SU-DHL-6 (cell line): ENCODE results near the gene SLC66A1.

Source experiments
- EZH2phosphoT487 ChIP-seq: fragments of 200-600 bp; sonication (generic), shearing (Covaris generic); conservative IDR thresholded peaks from 2 replicates; pipeline ENCODE4 v1.6.1; 2018; ENCODE audit warnings: mild to moderate bottlenecking, antibody characterized with exemption, low read length, moderate library complexity, mixed read lengths
- TF ChIP-seq, protein P1 (sequence below): fragments of 200-600 bp; sonication (generic); IDR thresholded peaks from one replicate; pipeline ENCODE4 v1.5.1; 2017; ENCODE audit warnings: antibody characterized with exemption, mild to moderate bottlenecking, low read length, moderate library complexity; ENCODE audit not compliant: insufficient read depth, poor library complexity, severe bottlenecking

DNA sequence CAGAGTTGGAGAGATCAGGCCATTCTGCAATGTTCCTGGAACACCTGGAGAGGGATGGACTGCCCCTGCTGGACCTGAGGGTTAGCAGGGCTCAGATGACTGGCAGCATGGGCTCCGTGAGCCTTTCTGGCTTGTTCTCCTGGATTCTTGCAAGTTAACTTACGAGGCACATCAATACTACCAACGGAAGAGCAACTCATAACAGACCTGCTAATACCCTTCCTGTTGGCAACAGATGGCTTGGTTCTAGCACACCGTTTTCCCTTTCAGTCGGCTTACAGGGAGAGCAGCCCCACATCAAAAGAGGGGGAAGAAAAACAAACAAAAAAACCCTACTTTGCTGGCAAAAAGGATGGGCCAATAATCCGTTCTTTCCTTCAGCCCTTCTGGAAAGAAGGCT is 47.9 kb downstream of the SLC66A1 start:
- TF ChIP-seq, protein P1, sequence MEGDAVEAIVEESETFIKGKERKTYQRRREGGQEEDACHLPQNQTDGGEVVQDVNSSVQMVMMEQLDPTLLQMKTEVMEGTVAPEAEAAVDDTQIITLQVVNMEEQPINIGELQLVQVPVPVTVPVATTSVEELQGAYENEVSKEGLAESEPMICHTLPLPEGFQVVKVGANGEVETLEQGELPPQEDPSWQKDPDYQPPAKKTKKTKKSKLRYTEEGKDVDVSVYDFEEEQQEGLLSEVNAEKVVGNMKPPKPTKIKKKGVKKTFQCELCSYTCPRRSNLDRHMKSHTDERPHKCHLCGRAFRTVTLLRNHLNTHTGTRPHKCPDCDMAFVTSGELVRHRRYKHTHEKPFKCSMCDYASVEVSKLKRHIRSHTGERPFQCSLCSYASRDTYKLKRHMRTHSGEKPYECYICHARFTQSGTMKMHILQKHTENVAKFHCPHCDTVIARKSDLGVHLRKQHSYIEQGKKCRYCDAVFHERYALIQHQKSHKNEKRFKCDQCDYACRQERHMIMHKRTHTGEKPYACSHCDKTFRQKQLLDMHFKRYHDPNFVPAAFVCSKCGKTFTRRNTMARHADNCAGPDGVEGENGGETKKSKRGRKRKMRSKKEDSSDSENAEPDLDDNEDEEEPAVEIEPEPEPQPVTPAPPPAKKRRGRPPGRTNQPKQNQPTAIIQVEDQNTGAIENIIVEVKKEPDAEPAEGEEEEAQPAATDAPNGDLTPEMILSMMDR: no peak
- no peak for TF ChIP-seq EZH2phosphoT487
